WTC11 (cell line): ENCODE measurements around the gene SDC4. TPM values are rescaled to one million over a fixed set of nuclear protein-coding genes. Genes with fewer than 3 reads are reported as not detected.

Experiments used
- ATAC-seq: fragments of 200-7000 bp; cut with Tn5 transposase; 2 replicates; pipeline ENCODE4 v1.10.0; 2021; ENCODE audit warnings: mild to moderate bottlenecking, moderate library complexity
- CTCF ChIA-PET: fragments of 300-600 bp; sonication (Branson Sonifier 250); formaldehyde crosslinking; loops from one replicate; lab custom pipeline; 2021; ENCODE audit warnings: antibody characterized with exemption; lab: Charles Lee
- POLR2A ChIA-PET: fragments of 350-600 bp; sonication (Branson Sonifier 250); formaldehyde crosslinking; loops from one replicate; lab custom pipeline; 2021; ENCODE audit warnings: antibody characterized with exemption; lab: Charles Lee
- DNase-seq: peaks from one replicate; pipeline ENCODE4 v3.0.0; 2021; ENCODE audit warnings: low spot score
- H3K27ac Mint-ChIP-seq: 2 replicates; pipeline ENCODE4 v1.8.0; 2021; ENCODE audit warnings: mixed read lengths
- H3K27me3 Mint-ChIP-seq: 2 replicates; pipeline ENCODE4 v1.8.0; 2021; ENCODE audit warnings: low read depth, mild to moderate bottlenecking, moderate library complexity, mixed read lengths
- H3K36me3 Mint-ChIP-seq: 2 replicates; pipeline ENCODE4 v1.8.0; 2021; ENCODE audit warnings: mixed read lengths
- H3K4me1 Mint-ChIP-seq: 2 replicates; pipeline ENCODE4 v1.8.0; 2022; ENCODE audit warnings: mixed read lengths
- H3K4me3 Mint-ChIP-seq: 2 replicates; pipeline ENCODE4 v1.8.0; 2021; ENCODE audit warnings: mild to moderate bottlenecking, moderate library complexity, mixed read lengths
- H3K9me3 Mint-ChIP-seq: 2 replicates; pipeline ENCODE4 v1.8.0; 2021; ENCODE audit warnings: mixed read lengths
- ATF1 ChIP-seq: sonication (generic); formaldehyde crosslinking; IDR thresholded peaks from 2 replicates; pipeline ENCODE4 v1.8.1; 2023; ENCODE audit warnings: mild to moderate bottlenecking, moderate library complexity, missing genetic modification reagents
- CTCF ChIP-seq: fragments of 200-600 bp; IDR thresholded peaks from 2 replicates; pipeline ENCODE4 v1.8.0; 2022; ENCODE audit warnings: antibody characterized with exemption
- E2F4 ChIP-seq: sonication (generic); formaldehyde crosslinking; IDR thresholded peaks from 2 replicates; pipeline ENCODE4 v1.8.1; 2022; ENCODE audit warnings: low read depth, mild to moderate bottlenecking, moderate library complexity, missing genetic modification reagents, borderline replicate concordance
- E2F5 ChIP-seq: sonication (generic); formaldehyde crosslinking; IDR thresholded peaks from 2 replicates; pipeline ENCODE4 v1.8.1; 2022; ENCODE audit warnings: mild to moderate bottlenecking, moderate library complexity, missing genetic modification reagents
- ERG ChIP-seq: fragments of 250-450 bp; sonication (Bioruptor Pico); IDR thresholded peaks from 2 replicates; pipeline ENCODE4 v1.8.0; 2021; ENCODE audit warnings: mild to moderate bottlenecking
- ETV6 ChIP-seq: sonication (generic); formaldehyde crosslinking; IDR thresholded peaks from 2 replicates; pipeline ENCODE4 v1.8.1; 2022; ENCODE audit warnings: mild to moderate bottlenecking, missing genetic modification reagents
- GTF2I ChIP-seq: fragments of 250-450 bp; sonication (Bioruptor Pico); conservative IDR thresholded peaks from 2 replicates; pipeline ENCODE4 v1.4.0; 2021; ENCODE audit warnings: mild to moderate bottlenecking
- KAT7 ChIP-seq: sonication (generic); formaldehyde crosslinking; IDR thresholded peaks from 2 replicates; pipeline ENCODE4 v1.8.1; 2023; ENCODE audit warnings: missing genetic modification reagents, mild to moderate bottlenecking, borderline replicate concordance
- MYBL2 ChIP-seq: sonication (generic); formaldehyde crosslinking; IDR thresholded peaks from 2 replicates; pipeline ENCODE4 v1.8.1; 2023; ENCODE audit warnings: mild to moderate bottlenecking, moderate library complexity, missing genetic modification reagents
- NFE2L1 ChIP-seq: sonication (generic); formaldehyde crosslinking; IDR thresholded peaks from 2 replicates; pipeline ENCODE4 v1.8.1; 2023; ENCODE audit warnings: missing genetic modification reagents
- NR1H2 ChIP-seq: sonication (generic); formaldehyde crosslinking; IDR thresholded peaks from 2 replicates; pipeline ENCODE4 v1.9.0; 2021; ENCODE audit warnings: mild to moderate bottlenecking, moderate library complexity, missing genetic modification reagents
- PRRX2 ChIP-seq: fragments of 250-450 bp; sonication (Bioruptor Pico); IDR thresholded peaks from 2 replicates; pipeline ENCODE4 v1.8.0; 2021; ENCODE audit warnings: mild to moderate bottlenecking
- RELA ChIP-seq: sonication (generic); formaldehyde crosslinking; IDR thresholded peaks from 2 replicates; pipeline ENCODE4 v1.8.1; 2022; ENCODE audit warnings: missing genetic modification reagents, mild to moderate bottlenecking, borderline replicate concordance
- SMAD3 ChIP-seq: sonication (generic); formaldehyde crosslinking; IDR thresholded peaks from 2 replicates; pipeline ENCODE4 v1.8.0; 2022; ENCODE audit warnings: missing genetic modification reagents, mild to moderate bottlenecking, borderline replicate concordance
- USF1 ChIP-seq: sonication (generic); formaldehyde crosslinking; IDR thresholded peaks from 2 replicates; pipeline ENCODE4 v1.8.0; 2022; ENCODE audit warnings: mild to moderate bottlenecking, missing genetic modification reagents
- ZBTB21 ChIP-seq: sonication (generic); formaldehyde crosslinking; IDR thresholded peaks from 2 replicates; pipeline ENCODE4 v1.8.1; 2023; ENCODE audit warnings: mild to moderate bottlenecking, missing genetic modification reagents, borderline replicate concordance
- ZNF263 ChIP-seq: sonication (generic); formaldehyde crosslinking; IDR thresholded peaks from 2 replicates; pipeline ENCODE4 v1.8.1; 2022; ENCODE audit warnings: low read depth, mild to moderate bottlenecking, moderate library complexity, missing genetic modification reagents
- total RNA-seq: library from RNA; stranded (reverse); gene quantifications from 3 replicates; pipeline ENCODE4 v1.2.3, GENCODE V29; 2021

Gene SDC4
- total RNA-seq, 1 experiment from 2014 or later = 64.0 TPM

- TF ChIP-seq E2F4 (CRISPR knock-in tag) (no peak), ZNF263 (CRISPR knock-in tag) (no peak), ZBTB21 (CRISPR knock-in tag) (no peak), NFE2L1 (CRISPR knock-in tag) (no peak), GTF2I (CRISPR knock-in tag) (no peak), USF1 (CRISPR knock-in tag) (peak; percentile 95)
These were observed 7.3 kb downstream of the SDC4 start (continued) for GRCh38 chr20:45340951-45341350.

GRCh38 chr20:45340236-45340847 is 7.9 kb downstream of the SDC4 start:
- Mint-ChIP-seq H3K9me3 (no peaks in the 10 kb centered on the region), H3K4me3 (peak overlapping the region; percentile 65; the same call in 1 of the 2 replicates), H3K27me3 (no peaks in the 10 kb centered on the region), H3K4me1 (peaks cover 95% of the 10 kb centered on the region), H3K36me3 (peaks cover 10% of the 10 kb centered on the region), H3K27ac (peak overlapping the region; percentile 98)
- DNase-seq = no peak
- CTCF ChIA-PET = interaction anchor here (1.4 to 4.4 kb wide), 5 partner anchors 23 to 97 kb away, joined by 4 to 27 read pairs (median 21); partner anchors contain the start of genes MATN4 and SYS1
- ATAC-seq = no peak
- POLR2A ChIA-PET = no interaction called here
- no peak for TF ChIP-seq ERG (CRISPR knock-in tag)
- TF ChIP-seq ZBTB21 (CRISPR knock-in tag) = no peak
- TF ChIP-seq NFE2L1 (CRISPR knock-in tag) = peak; percentile 53; the same call in 1 of the 2 replicates
- TF ChIP-seq GTF2I (CRISPR knock-in tag) = peak; percentile 76; the same call in 1 of the 2 replicates
- no peak for TF ChIP-seq NR1H2 (CRISPR knock-in tag)

GRCh38 chr20:45339799-45340198 is 8.4 kb downstream of the SDC4 start:
- Mint-ChIP-seq H3K4me3 (no peak overlapping the region), H3K4me1 (peaks cover 89% of the 10 kb centered on the region), H3K27ac (peak overlapping the region; percentile 98), H3K27me3 (no peaks in the 10 kb centered on the region), H3K9me3 (no peaks in the 10 kb centered on the region), H3K36me3 (peaks cover 10% of the 10 kb centered on the region)
- ChIA-PET POLR2A (no interaction called here), CTCF (interaction anchor here (0.5 to 3.3 kb wide), 2 partner anchors 24 to 34 kb away, joined by 3 to 21 read pairs; partner anchors contain the start of gene SYS1)
- TF ChIP-seq SMAD3 (CRISPR knock-in tag) = no peak
- no peak for TF ChIP-seq ETV6 (CRISPR knock-in tag)
- no peak for TF ChIP-seq MYBL2 (CRISPR knock-in tag)
- no peak for TF ChIP-seq CTCF
- no peak for TF ChIP-seq RELA (CRISPR knock-in tag)
- no peak for TF ChIP-seq PRRX2 (CRISPR knock-in tag)
- ATAC-seq = no peak
- DNase-seq = no peak

- DNase-seq (no peak), ATAC-seq (no peak)
- no peak overlapping the region for H3K4me3 Mint-ChIP-seq
- H3K27ac Mint-ChIP-seq = peak overlapping the region; percentile 95
- H3K9me3 Mint-ChIP-seq = no peaks in the 10 kb centered on the region
- peaks cover 10% of the 10 kb centered on the region for H3K36me3 Mint-ChIP-seq
- POLR2A ChIA-PET = no interaction called here
- H3K4me1 Mint-ChIP-seq = peaks cover 82% of the 10 kb centered on the region
- no peak for TF ChIP-seq E2F5 (CRISPR knock-in tag)
- TF ChIP-seq ATF1 (CRISPR knock-in tag) = no peak
- TF ChIP-seq KAT7 (CRISPR knock-in tag) = no peak
- no peak for TF ChIP-seq ETV6 (CRISPR knock-in tag)
- TF ChIP-seq, all 79 proteins: peak for 0
- CTCF ChIA-PET = interaction anchor here (1.0 to 2.7 kb wide), 2 partner anchors 34 to 98 kb away, joined by 5 to 12 read pairs; no protein-coding TSS in a partner anchor
- H3K27me3 Mint-ChIP-seq = no peaks in the 10 kb centered on the region
These were observed 9.1 kb downstream of the SDC4 start for GRCh38 chr20:45339084-45339483.
